Stimulated activated CD4-positive, alpha-beta T cell treated with anti-CD3 and anti-CD28 coated beads, Interleukin-12 subunit alpha, Interleukin-12 subunit beta, amount 100 ng/mL, for 48 hours (primary cell): ENCODE measurements around the gene TAS1R1.

Experiments used
- DNase-seq, 3 donors: peaks; one replicate each; pipeline ENCODE4 v3.0.0-alpha.2; 2020; ENCODE audit warnings: low read depth in 2 of 3, low spot score in 1 of 3

The TAS1R1 gene

GRCh38 chr1:6570987-6571386, 15.9 kb downstream of the TAS1R1 start:
- no peak for DNase-seq

- DNase-seq = no peak
Observed at GRCh38 chr1:6572653-6573383, 17.7 kb downstream of the TAS1R1 start.

GRCh38 chr1:6574025-6574620, 19.0 kb downstream of the TAS1R1 start:
- DNase-seq = no peak

- no peak for DNase-seq
Observed at GRCh38 chr1:6574818-6575217, 19.7 kb downstream of the TAS1R1 start.

GRCh38 chr1:6577831-6578525, 22.9 kb downstream of the TAS1R1 start:
- DNase-seq = no peak

GRCh38 chr1:6578624-6579373, 23.7 kb downstream of the TAS1R1 start:
- no peak for DNase-seq

- peak; percentile 95 to 97 (median 97) for DNase-seq
Observed at GRCh38 chr1:6579374-6580118, 24.4 kb downstream of the TAS1R1 start, which contains the start of gene ZBTB48. ZBTB48 (plus strand) TSS chr1:6579994; CDS start chr1:6580610, 616 bp downstream.

- DNase-seq = no peak
Observed at GRCh38 chr1:6580119-6580592, 25.0 kb downstream of the TAS1R1 start.

- DNase-seq = no peak
Observed at GRCh38 chr1:6580593-6581409, 25.7 kb downstream of the TAS1R1 start.

- DNase-seq = no peak
Observed at GRCh38 chr1:6581561-6582305, 26.6 kb downstream of the TAS1R1 start.

GRCh38 chr1:6582370-6582769, 27.3 kb downstream of the TAS1R1 start:
- DNase-seq = no peak

- no peak for DNase-seq
Observed at GRCh38 chr1:6584126-6585080, 29.3 kb downstream of the TAS1R1 start.

GRCh38 chr1:6585081-6585722, 30.1 kb downstream of the TAS1R1 start:
- DNase-seq = no peak

- no peak for DNase-seq
Observed at GRCh38 chr1:6585841-6586240, 30.7 kb downstream of the TAS1R1 start.

GRCh38 chr1:6586404-6586816, 31.3 kb downstream of the TAS1R1 start:
- no peak for DNase-seq

- DNase-seq = no peak
Observed at GRCh38 chr1:6587261-6588005, 32.3 kb downstream of the TAS1R1 start.
